NCI-H2107 treated with DMSO at 0.1 percent for 48 hours (cell line): ENCODE results near the gene DDX24.

Source experiments
- DNase-seq: peaks from one replicate; lab custom pipeline; 2025; ENCODE audit not compliant: unreplicated experiment; lab: John Stamatoyannopoulos, UW

The DDX24 gene

GRCh38 chr14:94114589-94115057 is 33.6 kb upstream of the DDX24 start:
- DNase-seq: no peak

- DNase-seq: no peak
These were observed 33.0 kb upstream of the DDX24 start for GRCh38 chr14:94113908-94114588.

- DNase-seq: no peak
These were observed 32.5 kb upstream of the DDX24 start for GRCh38 chr14:94113490-94113889.

GRCh38 chr14:94113073-94113472 is 32.1 kb upstream of the DDX24 start:
- no peak for DNase-seq

GRCh38 chr14:94112513-94113063 is 31.6 kb upstream of the DDX24 start:
- no peak for DNase-seq

GRCh38 chr14:94111276-94112095 is 30.5 kb upstream of the DDX24 start:
- DNase-seq: no peak

- DNase-seq: no peak
These were observed 29.7 kb upstream of the DDX24 start, which contains the start of gene IFI27 for GRCh38 chr14:94110552-94111181. Gene IFI27, plus strand, starts transcription at chr14:94110736.

GRCh38 chr14:94109915-94110250 is 28.9 kb upstream of the DDX24 start:
- no peak for DNase-seq

GRCh38 chr14:94104731-94105130 is 23.7 kb upstream of the DDX24 start:
- no peak for DNase-seq

GRCh38 chr14:94103554-94104150 is 22.6 kb upstream of the DDX24 start:
- DNase-seq: no peak

GRCh38 chr14:94102768-94103482 is 21.9 kb upstream of the DDX24 start:
- DNase-seq: no peak

- DNase-seq: no peak
These were observed 20.7 kb upstream of the DDX24 start for GRCh38 chr14:94101748-94102147.

GRCh38 chr14:94100847-94101246 is 19.8 kb upstream of the DDX24 start:
- DNase-seq: no peak

GRCh38 chr14:94099006-94099405 is 18.0 kb upstream of the DDX24 start:
- no peak for DNase-seq

- no peak for DNase-seq
These were observed 17.5 kb upstream of the DDX24 start for GRCh38 chr14:94098326-94098992.

GRCh38 chr14:94097091-94097490 is 16.1 kb upstream of the DDX24 start:
- DNase-seq: no peak

- DNase-seq: no peak
These were observed 12.4 kb upstream of the DDX24 start for GRCh38 chr14:94093418-94093817.

- DNase-seq: no peak
These were observed 8.5 kb upstream of the DDX24 start for GRCh38 chr14:94089479-94089878.

- DNase-seq: no peak
These were observed 7.5 kb upstream of the DDX24 start for GRCh38 chr14:94088516-94088915.

GRCh38 chr14:94087891-94088290 is 6.9 kb upstream of the DDX24 start:
- no peak for DNase-seq
